Spleen (tissue), 7 donors: Measurements from ENCODE around the gene TBCB.

ENCODE experiments used
- POLR2A ChIP-seq, 3 donors: fragments of 450-650 bp; IDR thresholded peaks; one replicate each; pipeline ENCODE4 v1.5.1; 2017; ENCODE audit warnings: antibody characterized with exemption in 3 of 3, mild to moderate bottlenecking in 1 of 3
- POLR2AphosphoS5 ChIP-seq, 3 donors: sonication (generic); formaldehyde crosslinking; IDR thresholded peaks; one replicate each; pipeline ENCODE4 v1.5.1; 2017; ENCODE audit warnings: antibody characterized with exemption in 3 of 3
- TF ChIP-seq, protein P1 (sequence below), 11 experiments: fragments of 200-600 bp in 7 of 11; fragments of 450-650 bp in 4 of 11; sonication (generic) in 4 of 11; IDR thresholded peaks in 8 of 11; conservative IDR thresholded peaks in 3 of 11; 1 replicate in 7 of 11; 2 replicates in 4 of 11; pipeline versions ENCODE4 v1.4.0 to v1.8.0; 2016 to 2021; ENCODE audit warnings: antibody characterized with exemption in 11 of 11, inconsistent platforms in 4 of 11, mild to moderate bottlenecking in 1 of 11
- donor health status: DM: no; HTN: no; CAD: no; lungs with moderate emphysema.
- donor health status: DM: no; HTN: no; CAD: no.
- donor health status: DM: no; HTN: no; CAD: no.

DNA sequence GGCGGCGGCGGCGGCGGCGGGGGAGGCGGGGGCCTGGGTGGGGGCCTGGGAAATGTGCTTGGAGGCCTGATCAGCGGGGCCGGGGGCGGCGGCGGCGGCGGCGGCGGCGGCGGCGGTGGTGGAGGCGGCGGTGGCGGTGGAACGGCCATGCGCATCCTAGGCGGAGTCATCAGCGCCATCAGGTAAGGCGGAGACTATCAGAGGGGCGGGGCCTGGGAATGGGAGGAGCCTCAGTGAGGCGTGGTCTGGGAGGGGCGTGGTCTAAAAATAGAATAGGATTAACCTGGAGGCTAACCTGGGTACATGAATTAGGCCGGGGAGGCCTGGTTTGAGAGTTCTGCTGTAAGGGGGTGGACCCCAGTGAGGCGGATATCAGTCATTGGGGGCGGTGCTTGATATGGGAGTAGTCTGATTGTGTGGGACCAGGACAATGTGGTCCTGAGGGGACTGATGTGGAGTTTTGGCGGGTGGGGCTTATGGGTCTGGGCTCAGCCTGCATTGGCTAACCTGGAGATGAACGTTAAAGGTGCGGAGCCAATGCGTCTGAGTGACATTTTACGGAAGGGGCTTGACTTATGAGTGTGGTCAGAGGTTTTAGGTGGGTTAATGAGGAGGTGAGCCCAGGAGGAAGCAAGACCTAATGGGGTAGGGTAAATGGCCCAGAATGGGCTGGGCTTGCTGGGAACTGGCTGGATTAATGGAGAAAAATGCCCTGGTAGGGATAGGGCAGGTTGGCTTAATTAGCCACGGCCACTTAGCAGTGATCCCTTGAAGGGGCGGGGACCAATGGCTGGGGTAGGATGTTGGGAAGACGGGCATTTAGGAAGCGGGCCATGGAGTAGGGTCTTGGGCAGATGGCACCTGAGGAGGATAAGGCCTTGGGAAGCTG is 26.0 kb downstream of the TBCB start:
- TF ChIP-seq, protein P1, sequence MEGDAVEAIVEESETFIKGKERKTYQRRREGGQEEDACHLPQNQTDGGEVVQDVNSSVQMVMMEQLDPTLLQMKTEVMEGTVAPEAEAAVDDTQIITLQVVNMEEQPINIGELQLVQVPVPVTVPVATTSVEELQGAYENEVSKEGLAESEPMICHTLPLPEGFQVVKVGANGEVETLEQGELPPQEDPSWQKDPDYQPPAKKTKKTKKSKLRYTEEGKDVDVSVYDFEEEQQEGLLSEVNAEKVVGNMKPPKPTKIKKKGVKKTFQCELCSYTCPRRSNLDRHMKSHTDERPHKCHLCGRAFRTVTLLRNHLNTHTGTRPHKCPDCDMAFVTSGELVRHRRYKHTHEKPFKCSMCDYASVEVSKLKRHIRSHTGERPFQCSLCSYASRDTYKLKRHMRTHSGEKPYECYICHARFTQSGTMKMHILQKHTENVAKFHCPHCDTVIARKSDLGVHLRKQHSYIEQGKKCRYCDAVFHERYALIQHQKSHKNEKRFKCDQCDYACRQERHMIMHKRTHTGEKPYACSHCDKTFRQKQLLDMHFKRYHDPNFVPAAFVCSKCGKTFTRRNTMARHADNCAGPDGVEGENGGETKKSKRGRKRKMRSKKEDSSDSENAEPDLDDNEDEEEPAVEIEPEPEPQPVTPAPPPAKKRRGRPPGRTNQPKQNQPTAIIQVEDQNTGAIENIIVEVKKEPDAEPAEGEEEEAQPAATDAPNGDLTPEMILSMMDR (IDR thresholded peaks at IDR 0.05 in 8 of 11, conservative IDR thresholded peaks at IDR 0.05 in 3 of 11): no peak
- TF ChIP-seq POLR2A (IDR thresholded peaks at IDR 0.05) (no peak), POLR2AphosphoS5 (IDR thresholded peaks at IDR 0.05) (peak; percentile 70 to 81 (median 71))
